HG03460 (cell line): ENCODE results near the gene FUT7.

ENCODE experiments used
- ATAC-seq: cut with Tn5 transposase; IDR thresholded peaks from one replicate; pipeline ENCODE4 v1.9.1; 2021; ENCODE audit not compliant: unreplicated experiment

The FUT7 gene

DNA sequence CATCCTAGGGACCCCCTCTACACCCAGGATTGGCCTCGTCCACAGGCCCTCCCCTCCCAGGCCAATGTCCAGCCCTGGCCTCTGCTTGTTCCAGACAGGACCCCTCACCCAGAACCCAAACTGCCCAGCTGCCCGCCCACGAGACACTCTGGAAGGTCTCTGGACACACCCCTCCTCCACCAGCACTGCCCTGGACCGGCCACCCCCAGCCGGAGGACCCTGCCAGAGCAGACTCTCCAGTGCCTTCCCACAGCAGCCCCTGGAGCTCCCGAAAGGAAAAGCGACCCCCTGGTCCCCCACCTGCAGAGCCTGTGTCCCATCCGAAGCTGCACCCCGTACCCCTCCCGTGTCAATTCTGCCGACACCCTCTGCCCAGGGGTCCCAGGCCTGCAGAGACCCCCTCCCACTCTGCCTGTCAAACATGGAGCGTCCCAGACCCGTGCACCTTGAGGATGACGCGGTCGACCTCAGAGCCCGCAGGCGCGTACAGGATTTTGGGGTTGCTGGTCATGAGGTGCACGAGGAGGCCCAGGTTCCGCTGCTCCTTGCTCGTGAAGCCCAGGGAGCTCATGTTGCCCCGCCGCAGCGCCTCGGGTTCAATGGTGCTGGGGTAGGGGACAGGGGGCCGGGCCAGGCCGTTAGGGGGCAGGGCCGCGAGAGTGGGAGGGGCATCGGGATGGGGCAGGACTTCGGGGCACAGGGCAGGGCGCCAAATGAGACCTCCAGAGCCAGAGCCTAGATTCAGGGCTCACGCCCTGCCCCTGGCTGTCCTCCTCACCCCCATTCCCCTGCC is 11.8 kb downstream of the FUT7 start:
- no peak for ATAC-seq

DNA sequence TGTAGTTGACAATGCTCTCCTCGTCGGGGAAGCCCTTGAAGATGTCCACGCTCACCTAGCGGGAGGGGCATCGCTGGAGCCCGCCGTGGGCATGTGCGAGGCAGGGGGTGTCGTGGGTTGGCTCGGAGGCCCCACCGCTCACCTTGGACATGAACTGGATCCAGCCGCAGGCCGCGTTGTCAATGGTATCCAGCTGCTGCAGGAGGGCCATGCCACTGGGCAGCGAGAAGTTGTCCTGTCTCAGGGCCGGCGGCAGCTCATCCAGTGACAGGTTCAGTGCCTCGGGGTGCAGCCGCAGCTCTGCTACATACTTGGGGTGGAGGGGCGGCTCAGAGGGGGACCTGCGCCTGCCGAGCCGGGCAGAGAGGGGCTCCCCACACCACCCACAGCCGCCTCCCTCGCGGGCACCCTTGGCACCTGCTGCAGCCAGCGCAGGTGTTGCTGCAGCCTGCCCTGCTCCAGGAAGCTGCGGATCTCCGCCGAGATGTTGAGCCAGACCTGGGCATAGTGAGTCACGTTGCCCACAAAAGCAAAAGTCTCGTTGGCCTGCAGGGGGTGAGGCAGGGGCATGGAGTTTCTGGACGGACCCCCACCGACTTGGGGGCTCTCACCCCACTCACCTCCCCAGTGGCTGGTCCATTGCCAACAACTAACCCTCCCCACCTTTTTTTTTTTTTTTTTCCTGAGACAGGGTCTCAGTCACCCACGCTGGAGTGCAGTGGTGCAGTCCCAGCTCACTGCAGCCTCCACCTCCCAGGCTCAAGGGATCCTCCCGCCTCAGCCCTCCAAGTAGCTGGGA is 12.9 kb downstream of the FUT7 start:
- no peak for ATAC-seq

DNA sequence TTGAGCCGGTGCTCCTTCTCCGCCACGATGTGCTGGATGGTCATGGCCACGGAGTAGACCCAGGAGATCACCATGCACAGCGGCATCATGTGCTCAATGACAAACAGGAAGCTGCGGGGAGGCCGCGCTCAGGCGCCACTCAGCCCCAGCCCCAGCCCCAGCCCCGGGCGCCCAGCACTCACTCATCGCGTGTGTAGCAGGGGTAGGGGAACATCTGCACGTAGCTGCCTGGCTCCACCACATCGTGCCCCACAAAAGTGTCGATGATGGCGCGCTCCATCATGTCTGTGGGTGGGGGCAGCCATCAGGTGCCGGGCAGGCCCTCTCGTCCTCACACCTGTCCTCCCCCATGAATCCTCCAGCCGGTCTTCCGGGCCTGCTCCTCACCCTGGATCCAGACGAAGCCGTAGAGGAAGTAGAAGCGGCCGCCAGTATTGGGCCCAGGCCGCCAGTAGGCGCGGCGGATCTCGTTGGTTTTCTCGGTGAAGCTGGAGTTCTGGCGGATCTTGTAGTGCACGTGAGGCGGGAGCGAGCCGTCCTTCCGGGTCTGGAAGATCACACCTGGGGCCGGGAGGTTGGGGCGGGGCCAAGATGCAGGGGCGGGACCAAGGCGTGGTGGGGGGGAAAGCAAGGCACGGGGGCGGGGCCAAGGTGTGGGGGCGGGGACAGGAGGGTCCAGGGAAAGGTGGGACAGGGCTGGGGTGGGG is 13.9 kb downstream of the FUT7 start:
- no peak for ATAC-seq

DNA sequence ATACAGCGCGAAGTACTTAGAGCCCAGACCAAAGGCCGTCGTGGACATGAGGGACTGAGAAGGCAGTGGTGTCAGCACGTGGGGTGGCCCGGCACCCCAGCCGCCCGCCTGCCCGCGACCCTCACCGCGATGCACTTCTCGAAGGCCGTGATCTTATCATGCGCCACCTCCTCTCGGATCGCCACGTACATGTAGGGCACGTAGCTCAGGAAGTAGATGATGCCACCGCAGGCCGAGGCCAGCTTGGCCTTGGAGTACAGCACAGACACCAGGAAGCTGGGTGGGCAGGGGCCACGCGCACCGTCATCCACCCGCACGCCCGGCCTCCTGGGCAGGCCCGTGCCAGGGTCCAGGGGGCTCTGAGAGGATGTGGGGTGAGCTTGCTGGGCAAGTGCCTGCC is 14.8 kb downstream of the FUT7 start:
- no peak for ATAC-seq

DNA sequence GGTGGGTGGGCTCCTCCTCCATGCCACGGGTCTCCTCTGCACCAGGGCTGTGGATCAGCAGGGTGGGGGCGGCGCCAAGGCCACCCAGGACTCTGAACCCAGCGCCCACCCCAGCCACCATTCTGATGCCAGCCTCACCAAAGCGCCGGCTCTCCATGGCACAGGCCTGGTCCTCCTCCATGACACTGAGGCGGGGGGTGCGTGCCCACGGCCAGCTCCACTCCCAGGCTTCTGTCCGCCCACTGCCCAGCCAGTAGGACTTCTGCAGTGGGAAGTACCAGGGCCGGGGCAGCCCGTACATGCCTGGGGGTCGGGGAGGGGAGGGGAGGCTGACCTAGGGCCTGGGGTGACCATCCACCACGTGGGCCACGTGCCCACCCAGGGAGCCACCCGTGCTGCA is 15.5 kb downstream of the FUT7 start:
- ATAC-seq, result no peak

DNA sequence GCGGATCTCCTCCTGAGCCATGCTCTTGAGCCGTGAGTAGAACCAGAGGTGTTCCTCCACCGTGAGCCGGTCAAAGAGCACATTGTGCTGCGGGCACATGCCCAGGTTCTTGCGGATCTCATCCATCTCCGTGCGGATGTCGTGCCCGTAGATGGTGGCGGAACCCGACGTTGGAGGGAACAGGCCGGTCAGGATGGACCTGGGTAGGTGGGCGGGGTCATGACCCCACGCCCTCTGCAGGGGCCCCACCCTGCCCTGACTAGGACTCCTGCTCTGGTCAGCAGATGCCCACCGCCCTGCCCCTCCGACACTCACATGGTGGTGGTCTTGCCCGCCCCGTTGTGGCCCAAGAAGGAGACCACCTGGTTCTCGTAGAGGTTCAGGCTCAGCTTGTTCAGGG is 15.9 kb downstream of the FUT7 start:
- ATAC-seq, result no peak

DNA sequence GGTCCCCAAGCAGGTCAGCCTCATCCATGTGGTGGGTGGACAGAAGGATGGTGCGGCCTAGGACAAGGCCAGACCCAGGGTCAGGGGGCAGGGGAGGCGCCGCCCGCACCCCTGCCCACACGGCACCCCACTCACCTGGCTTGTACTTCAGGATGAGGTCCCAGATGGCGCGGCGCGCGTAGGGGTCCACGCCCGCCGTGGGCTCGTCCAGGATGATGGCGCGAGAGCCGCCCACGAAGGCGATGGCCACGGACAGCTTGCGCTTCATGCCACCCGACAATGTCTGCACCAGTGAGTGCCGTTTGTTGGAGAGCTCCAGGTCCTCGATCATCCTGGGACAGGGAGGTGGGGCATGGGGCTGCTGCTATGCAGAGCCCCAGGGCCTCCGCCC is 16.4 kb downstream of the FUT7 start:
- ATAC-seq, result no peak

DNA sequence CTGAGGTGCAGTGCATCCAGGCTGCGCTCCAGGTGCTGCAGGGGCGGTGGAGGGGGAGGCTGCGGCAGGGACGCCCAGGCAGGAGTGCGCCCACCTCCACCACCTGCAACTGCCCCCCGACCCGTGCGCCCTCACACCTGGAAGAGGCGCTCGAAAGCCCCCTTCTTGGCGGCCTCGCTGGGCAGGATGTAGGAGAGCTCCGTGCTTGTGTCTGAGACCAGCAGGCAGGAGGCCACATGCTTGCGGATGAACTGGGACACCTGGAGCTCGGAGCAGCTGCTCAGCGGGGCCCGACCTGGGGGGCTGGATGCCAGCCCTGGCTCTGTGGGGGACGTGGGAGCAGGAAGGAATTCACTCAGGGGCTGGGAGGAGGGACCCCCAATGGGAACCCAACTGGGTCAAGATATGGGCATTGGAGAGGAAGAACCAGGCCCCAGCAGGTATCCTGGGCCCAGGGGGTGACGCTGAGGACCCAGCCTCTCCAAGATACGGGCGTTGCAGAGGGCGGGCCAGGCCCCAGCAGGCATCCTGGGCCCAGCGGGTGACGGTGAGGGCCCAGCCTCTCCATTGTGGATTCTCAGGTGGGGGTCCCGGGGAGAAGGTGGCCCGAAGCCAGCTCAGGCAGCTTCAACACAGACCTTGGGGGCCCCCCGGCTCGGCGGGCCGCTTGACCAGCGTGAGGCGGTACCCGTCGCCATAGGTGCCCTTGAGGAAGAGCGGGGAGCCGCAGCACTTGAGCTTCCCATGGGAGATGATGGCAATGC is 16.9 kb downstream of the FUT7 start:
- ATAC-seq, result no peak

DNA sequence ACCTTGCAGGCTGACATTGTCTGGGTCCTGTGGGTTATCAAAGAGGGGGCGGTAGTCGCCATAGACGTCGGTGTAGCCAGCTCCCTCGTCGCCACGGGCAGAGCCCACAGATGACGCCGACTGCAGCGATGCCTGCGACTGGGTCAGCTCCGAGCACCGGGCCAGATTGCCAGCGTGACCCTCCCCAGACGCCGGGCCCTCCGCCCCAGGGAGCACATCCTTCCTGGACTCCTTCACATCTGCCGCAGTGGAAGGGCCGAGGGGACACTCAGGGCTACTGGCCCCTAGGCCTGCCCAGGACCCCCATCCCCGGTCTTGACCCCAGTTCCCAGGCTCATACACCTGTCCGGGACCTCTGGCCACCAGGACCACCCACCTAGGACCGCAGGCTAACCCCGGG is 17.7 kb downstream of the FUT7 start:
- no peak for ATAC-seq

DNA sequence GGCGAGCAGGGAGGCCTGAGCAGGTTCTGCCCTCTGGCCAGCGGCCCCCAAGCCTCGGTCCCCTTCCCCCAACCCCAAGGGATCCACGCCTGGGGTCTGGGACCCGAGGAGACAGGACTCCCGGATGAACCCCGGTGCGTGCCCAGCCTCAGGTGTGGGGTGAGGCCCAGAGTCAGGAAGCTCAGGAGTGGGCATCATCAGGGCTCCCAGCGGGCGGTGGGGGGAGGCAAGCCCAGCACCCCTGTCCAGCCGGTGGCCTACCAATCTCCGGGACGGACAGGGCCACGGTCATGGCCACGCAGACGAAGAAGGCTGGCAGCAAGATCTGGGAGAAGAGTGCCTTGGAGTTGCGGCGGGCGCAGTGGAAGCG is 18.3 kb downstream of the FUT7 start:
- ATAC-seq, result no peak

DNA sequence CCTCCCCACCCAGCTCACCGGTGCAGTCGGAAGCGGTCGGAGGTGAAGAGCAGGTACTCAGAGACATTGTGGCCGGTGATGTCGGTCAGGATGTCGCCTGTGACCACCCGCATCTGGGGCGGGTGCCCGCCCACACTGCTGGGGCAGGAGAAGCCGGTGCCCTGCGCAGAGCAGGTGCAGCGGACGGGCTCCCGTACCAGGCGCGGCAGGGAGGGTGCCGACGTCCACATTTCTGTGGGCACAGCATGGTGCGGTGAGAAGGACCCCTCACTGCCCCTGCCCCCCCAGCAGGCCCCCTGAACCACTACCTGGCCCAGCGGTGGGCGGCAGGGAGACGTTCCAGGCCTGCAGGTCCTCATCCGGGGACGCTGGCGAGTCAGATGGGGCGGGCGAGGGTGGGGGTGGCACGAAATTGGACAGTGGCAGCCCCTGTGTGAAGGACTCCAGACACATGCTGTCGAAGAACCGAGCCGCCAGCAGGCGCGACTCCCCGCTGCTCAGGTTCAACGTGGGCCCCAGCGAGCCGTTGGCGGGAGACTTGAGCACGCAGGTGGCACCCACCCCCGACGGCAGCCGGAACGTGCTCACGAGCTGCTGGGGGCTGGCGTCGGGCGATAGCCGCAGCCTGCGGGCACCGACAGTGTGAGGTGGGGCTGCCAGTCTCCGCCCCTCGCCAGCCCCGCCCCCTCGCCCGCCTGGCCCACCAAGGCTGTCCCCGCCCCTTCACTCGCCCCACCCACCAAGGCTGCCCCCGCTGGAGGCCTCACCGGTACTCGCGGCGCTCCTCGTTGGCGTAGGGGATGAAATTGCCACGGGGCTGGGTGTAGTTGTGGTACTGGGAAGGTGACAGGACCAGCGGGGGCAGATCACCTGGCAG is 19.0 kb downstream of the FUT7 start:
- ATAC-seq, result no peak

DNA sequence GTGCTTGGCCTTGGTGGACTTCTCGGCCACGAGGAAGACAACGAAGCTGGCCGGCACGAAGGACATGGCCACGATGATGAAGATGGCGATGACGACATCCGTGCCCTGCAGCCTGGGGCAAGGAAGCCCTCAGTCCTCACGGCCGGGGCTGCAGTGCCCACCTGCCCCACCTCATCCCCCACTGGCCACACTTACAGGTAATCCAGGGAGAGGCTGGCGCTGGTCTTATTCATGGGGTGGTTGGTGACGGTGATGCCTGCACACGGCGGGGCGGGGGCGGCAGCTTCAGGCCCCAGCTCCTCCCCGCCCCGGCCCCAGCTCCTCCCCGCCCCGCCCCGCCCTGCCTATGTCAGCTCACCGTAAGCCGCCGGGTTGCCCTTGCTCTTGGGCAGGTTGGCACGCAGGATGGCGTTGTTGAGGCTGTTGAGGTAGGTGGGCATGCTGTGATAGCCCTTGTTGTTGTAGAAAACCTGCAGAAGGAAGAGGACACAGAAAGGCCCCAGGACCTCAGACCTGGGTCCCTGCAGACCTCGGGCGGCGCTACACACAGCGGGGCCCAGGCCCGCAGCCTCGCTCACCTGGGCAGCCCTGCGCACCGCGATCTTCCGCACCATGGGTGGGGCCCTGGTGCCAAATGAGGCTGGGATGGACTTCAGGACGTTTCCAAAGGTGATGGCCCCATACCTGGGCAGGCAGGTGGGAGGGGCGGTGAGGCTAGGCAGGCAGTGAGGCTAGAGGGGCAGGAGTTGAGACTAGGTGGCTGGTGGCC is 19.8 kb downstream of the FUT7 start:
- ATAC-seq, result no peak

DNA sequence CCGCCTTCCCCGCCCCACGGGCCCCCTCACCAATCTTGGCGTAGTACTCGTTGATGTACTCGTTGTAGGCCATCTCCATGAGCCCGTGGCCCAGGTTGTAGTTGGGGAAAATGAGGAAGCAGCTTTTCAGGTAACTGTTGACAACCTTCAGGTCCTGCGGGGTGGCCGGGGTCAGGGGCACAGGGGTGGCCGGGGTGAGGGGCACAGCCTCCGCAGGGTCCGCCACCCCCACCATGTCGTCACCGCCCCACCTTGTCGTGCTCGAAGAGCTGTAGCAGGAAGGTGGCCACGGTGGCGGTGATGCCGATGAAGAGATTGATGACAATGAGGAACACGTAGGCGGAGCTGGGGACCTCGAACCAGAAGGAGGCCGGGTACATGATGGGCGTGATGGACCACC is 20.7 kb downstream of the FUT7 start:
- no peak for ATAC-seq

DNA sequence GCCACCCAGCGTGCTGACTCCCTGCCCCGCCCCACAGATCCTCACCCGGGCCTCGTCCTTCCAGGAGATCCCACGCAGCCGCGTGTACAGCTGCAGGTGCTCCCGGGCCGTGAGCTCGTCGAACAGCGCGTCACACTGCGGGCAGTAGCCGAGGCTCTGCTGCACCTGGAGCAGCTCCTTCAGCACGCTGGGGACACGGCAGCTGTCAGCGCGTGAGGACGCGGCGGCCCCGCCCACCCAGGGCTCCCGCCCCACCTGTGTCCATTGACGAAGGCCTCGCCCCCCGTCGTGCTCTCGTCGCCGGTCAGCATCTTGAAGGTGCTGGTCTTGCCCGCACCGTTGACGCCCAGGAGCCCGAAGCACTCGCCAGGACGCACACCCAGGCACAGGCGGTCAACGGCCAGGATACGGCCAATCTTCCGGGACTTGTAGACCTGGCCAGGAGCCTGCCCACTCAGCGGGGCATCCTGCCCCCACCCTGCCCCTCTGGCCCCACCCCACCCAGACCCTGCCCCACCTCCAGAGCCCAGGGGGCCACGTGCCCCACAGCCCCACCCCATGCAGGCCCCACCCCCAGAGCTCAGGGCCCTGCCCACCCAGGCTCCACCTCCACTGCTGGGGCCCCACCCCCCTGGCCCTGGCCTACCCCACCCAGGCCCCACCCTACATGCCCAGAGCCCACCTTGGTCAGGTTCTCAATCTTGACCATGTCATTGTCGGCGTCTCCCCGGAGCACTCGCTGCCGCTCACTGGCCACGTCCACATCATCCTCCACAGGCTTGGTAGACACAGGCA is 21.8 kb downstream of the FUT7 start:
- ATAC-seq, result no peak

DNA sequence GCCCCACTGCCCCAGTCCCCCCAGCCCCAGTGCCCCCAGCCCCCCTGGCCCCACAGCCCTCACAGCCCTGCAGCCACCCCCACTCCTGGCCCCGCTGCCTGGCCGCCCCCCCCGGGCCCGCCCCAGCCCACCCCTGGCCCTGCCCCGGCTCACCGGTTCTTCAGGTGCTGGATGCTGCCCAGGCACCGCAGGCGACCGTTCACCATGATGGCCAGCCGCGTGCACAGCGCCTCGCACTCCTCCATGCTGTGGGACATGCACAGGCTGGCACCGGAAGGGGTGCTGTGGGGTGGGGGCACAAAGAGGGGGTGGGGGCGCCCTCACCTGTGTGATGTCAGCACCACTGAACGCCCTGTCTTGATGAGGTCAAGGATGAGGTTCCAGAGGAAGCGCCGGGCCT is 22.7 kb downstream of the FUT7 start:
- no peak for ATAC-seq

DNA sequence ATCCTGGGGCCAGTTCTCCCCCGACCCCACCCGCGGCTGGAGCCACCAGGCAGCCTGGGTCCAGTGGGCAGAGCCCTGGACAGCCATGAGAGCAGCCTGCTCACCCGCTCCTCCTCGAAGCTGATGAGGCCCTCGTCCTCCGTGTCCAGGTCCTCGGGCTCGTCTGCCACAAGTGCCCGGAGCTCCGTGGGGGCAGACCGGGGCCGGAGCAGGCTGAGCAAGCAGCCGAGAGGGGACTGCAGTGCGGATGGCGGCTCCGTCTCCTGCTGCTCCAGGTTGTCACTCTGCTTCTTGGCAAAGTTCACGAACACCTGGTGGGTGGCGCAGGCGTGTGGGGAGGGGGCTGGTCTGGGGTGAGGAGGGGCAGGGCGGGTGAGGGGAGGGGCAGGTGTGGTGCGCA is 23.6 kb downstream of the FUT7 start:
- ATAC-seq, result no peak

DNA sequence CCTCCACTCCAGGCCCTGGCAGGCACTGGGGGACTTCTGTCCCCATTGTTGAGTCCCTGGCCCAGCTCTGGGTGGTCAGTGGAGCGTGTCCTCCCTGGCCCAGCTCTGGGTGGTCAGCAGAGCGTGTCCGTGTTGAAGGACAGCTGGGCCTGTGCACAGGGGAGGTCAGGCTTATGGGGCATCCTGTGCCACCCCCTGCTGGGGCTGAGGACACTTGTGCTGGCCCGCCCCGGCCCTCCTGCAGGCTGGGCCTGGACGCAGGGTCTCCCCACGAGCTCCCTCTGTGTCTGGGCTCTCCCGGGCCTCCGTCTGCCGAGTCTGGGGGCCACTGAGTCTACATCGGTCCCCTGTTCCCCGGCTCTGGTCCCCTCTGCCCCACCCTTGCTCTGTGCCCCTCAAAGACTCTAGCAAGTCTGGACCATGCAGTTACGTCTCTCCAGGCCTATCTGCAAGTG is 24.0 kb downstream of the FUT7 start:
- ATAC-seq, result no peak

DNA sequence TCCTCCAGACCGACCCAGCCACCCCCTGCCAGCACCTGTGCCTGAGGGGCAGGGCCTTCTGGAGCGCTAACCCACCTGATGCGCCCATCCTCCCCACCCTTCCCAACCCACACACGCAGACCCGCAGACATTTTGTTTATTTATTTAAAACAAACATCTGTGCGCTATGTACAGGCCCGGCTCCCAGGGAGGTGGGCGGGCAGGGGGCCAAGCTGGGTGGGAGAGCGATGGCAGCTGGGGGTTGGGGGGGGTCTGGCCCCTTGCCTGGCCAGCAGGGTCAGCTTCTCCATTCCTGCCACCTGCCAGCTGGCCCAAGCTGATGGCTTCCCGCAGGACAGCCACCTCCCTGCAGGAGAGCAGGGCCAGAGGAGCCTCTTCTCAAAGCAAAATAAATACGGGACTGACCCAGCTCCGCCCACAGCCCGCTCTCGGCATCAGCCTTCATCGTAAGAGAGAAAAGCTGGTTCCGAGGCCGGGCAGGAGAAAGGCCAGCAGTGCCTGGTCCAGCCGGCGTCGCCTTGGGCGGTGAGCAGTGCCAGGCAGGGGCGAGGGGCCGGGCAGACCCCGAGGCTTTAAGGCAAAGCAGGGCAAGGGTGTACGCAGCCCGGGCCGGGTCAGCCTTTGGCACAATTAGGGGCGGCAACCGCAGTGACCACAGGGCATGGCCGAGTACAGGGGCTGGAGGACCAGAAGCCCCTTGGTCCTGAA is 24.6 kb downstream of the FUT7 start:
- ATAC-seq, result no peak
